ENCODE data around the gene TNK1. TPM values are rescaled to one million over a fixed set of nuclear protein-coding genes. Genes with fewer than 3 reads are reported as not detected.

TNK1 gene
- total and polyA plus RNA-seq, 2 of the 8 experiments (the other 6 are each of a cell fraction or from before 2014, with no cell fraction given), result 7.6 to 9.5 TPM

GRCh38 chr17:7370853-7371252 is 10.0 kb upstream of the TNK1 start:
- Histone ChIP-seq H2BK20ac (ENCODE audit: low read length) (no peak overlapping the region), H4K5ac (ENCODE audit: insufficient read length, low read depth, low read length) (no peak overlapping the region), H2BK15ac (ENCODE audit: low read length) (no peak overlapping the region), H3K23me2 (ENCODE audit: low read depth, low read length) (no peaks in the 10 kb centered on the region), H3K4me3 (ENCODE audit: extremely low read depth in 1 of 4, insufficient read depth in 2 of 4, low read depth in 3 of 4, low read length in 4 of 4) (no peak overlapping the region), H2AFZ (ENCODE audit: low read length) (no peak overlapping the region), H2AK5ac (ENCODE audit: low read depth, low read length) (no peak overlapping the region), H3K14ac (ENCODE audit: insufficient read length) (no peak overlapping the region), H2BK5ac (ENCODE audit: low read depth, low read length) (no peak overlapping the region), H3K56ac (replicated peaks; ENCODE audit: insufficient read length, low read depth, low read length) (no peak overlapping the region), H3K4me2 (ENCODE audit: insufficient read depth in 1 of 2, low read depth in 2 of 2, low read length in 2 of 2) (no peak overlapping the region), H2BK12ac (ENCODE audit: low read depth, low read length) (no peak overlapping the region), H3K79me1 (ENCODE audit: low read depth, low read length) (no peaks in the 10 kb centered on the region), H3K18ac (ENCODE audit: extremely low read depth, low read length) (no peak overlapping the region), H4K20me1 (replicated peaks in 1 of 2; ENCODE audit: control insufficient read depth in 1 of 2, insufficient read depth in 2 of 2, low read length in 2 of 2) (no peaks in the 10 kb centered on the region), H3K27me3 (replicated peaks in 1 of 4; ENCODE audit: control insufficient read depth in 3 of 4, extremely low read depth in 1 of 4, insufficient read depth in 3 of 4, low read length in 3 of 4) (no peaks in the 10 kb centered on the region), H3K27ac (ENCODE audit: low read depth, low read length) (no peak overlapping the region), H2BK120ac (replicated peaks; ENCODE audit: low read depth, low read length) (no peak overlapping the region), H3K9me3 (ENCODE audit: insufficient read depth in 2 of 2, low read depth in 1 of 2, low read length in 1 of 2) (no peaks in the 10 kb centered on the region), H3K23ac (ENCODE audit: insufficient read length) (no peak overlapping the region), H3K36me3 (ENCODE audit: control insufficient read depth in 2 of 4, insufficient read depth in 4 of 4, low read length in 3 of 4) (no peaks in the 10 kb centered on the region), H3K4me1 (replicated peaks in 1 of 4; ENCODE audit: control insufficient read depth in 3 of 4, insufficient read depth in 4 of 4, low read length in 3 of 4) (peaks cover 0 to 11% (median 4%) of the 10 kb centered on the region in 4 experiments; a peak in 5 of 7 replicates), H3K4ac (replicated peaks; ENCODE audit: insufficient read length, low read depth, low read length) (no peak overlapping the region), H4K91ac (replicated peaks; ENCODE audit: insufficient read length, low read length) (no peak overlapping the region), H3K9ac (replicated peaks in 1 of 4; ENCODE audit: extremely low read depth in 1 of 4, low read depth in 3 of 4, low read length in 3 of 4) (no peak overlapping the region), H3K79me2 (ENCODE audit: control insufficient read depth in 1 of 2, insufficient read depth in 2 of 2, low read length in 2 of 2) (no peaks in the 10 kb centered on the region), H4K8ac (ENCODE audit: extremely low read depth, insufficient read depth, low read length) (no peak overlapping the region)
- POLR2A ChIA-PET (ENCODE audit: partially characterized antibody), result interaction anchor here (1.1 kb wide), 2 partner anchors 10 to 12 kb away, joined by 3 to 4 read pairs; no protein-coding TSS in a partner anchor
- FAIRE-seq (no peak), DNase-seq (ENCODE audit: low read depth in 1 of 2, low spot score in 2 of 2) (no peak)
- CTCF ChIA-PET (ENCODE audit: partially characterized antibody), result interaction anchor here (0.7 to 2.5 kb wide), 8 partner anchors 10 to 190 kb away, joined by 3 to 9 read pairs (median 4); no protein-coding TSS in a partner anchor
- 92% methylated on average over 4 of the region's 4 CpGs; no CpG with 5 or more reads in 1 of the 2 experiments for WGBS, 2 experiments (ENCODE audit: extremely low coverage in 1 of 2, insufficient coverage in 1 of 2, insufficient read length in 1 of 2, insufficient replicate concordance in 2 of 2, low coverage in 1 of 2, low lambda C conversion rate in 2 of 2, missing lambda C conversion rate in 1 of 2)
- TF ChIP-seq POLR2AphosphoS5 (IDR thresholded peaks at IDR 0.05; ENCODE audit: low read depth, low read length) (no peak), CBX5 (IDR thresholded peaks at IDR 0.05; ENCODE audit: low read depth, low read length) (no peak), KDM5A (IDR thresholded peaks at IDR 0.05; ENCODE audit: low read length) (no peak), CREB1 (IDR thresholded peaks at IDR 0.05) (no peak), SP4 (IDR thresholded peaks at IDR 0.05; ENCODE audit: low read length) (no peak), RXRA (IDR thresholded peaks at IDR 0.05; ENCODE audit: insufficient read depth, low read depth, low read length) (no peak), GABPA (IDR thresholded peaks at IDR 0.05; ENCODE audit: borderline replicate concordance, insufficient read depth, low read length) (no peak), TCF12 (IDR thresholded peaks at IDR 0.05; ENCODE audit: low read depth, low read length) (no peak), BCL11A (IDR thresholded peaks at IDR 0.05; ENCODE audit: low read depth in 2 of 2, low read length in 2 of 2) (no peak), JUND (IDR thresholded peaks at IDR 0.05; ENCODE audit: low read length) (no peak), RFX5 (IDR thresholded peaks at IDR 0.05; ENCODE audit: borderline replicate concordance, low read depth, low read length) (no peak), ATF2 (IDR thresholded peaks at IDR 0.05; ENCODE audit: low read length) (no peak), ZNF274 (IDR thresholded peaks at IDR 0.05; ENCODE audit: borderline replicate concordance, extremely low read depth, low read length) (no peak), EP300 (IDR thresholded peaks at IDR 0.05; ENCODE audit: borderline replicate concordance in 1 of 2, low read depth in 2 of 2, low read length in 2 of 2) (no peak)
